Measurements from ENCODE around the gene ZNF483.

- TF ChIP-seq CTCF (IDR thresholded peaks at IDR 0.05; ENCODE audit: borderline replicate concordance, extremely low read depth, low read length, poor library complexity, severe bottlenecking) (no peak), EZH2 (IDR thresholded peaks at IDR 0.05; ENCODE audit: borderline replicate concordance, low read depth, low read length, severe bottlenecking) (no peak)
Measured at GRCh38 chr9:111531716-111532115, 6.7 kb downstream of the ZNF483 start.

All from DND-41 (cell line).